Measurements from ENCODE around the gene CLCNKB. TPM values are rescaled to one million over a fixed set of nuclear protein-coding genes. Genes with fewer than 3 reads are reported as not detected.
A peak's percentile ranks its signal among the peaks of the same experiment; 100 is the strongest.

Gene CLCNKB
- total RNA-seq, 1 donor: 0.36 TPM

DNA sequence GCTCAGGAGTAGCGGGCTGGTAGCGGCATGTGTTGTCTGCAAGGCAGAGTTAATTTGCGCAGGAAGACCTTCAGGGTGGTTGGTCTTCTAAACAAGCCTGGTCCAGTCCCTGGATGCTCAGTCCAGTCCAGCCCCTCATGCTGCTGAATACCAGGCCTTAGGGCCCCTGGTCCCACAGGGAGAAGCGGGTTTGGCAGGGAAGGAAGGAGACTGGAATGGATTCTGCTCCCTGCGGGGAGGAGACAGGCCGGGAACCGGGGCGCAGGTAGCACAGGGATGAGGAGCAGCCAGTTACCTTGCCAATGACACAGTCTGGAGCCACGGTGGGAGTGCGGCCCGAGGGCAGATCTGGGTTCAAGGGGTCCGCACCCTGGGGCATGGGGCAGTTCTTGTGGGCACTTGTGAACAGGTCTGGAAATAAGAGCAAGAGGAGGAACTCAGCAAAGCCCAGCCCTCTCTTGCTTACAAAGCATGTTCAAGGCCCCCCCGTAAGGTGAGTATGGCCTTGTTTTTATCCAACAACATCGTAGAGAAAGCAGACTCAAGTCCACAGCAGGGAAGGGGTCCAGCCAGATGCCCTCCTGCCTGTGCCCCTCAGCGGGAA is 19.7 kb downstream of the CLCNKB start:
- DNase-seq (ENCODE audit: insufficient read length, low spot score, missing footprints): peak; percentile 66
- no peaks in the 10 kb centered on the region for H3K36me3 ChIP-seq (ENCODE audit: insufficient read depth, low read length)
- no peaks in the 10 kb centered on the region for H4K20me1 ChIP-seq (ENCODE audit: insufficient read depth, low read length)
- TF ChIP-seq, protein P1, sequence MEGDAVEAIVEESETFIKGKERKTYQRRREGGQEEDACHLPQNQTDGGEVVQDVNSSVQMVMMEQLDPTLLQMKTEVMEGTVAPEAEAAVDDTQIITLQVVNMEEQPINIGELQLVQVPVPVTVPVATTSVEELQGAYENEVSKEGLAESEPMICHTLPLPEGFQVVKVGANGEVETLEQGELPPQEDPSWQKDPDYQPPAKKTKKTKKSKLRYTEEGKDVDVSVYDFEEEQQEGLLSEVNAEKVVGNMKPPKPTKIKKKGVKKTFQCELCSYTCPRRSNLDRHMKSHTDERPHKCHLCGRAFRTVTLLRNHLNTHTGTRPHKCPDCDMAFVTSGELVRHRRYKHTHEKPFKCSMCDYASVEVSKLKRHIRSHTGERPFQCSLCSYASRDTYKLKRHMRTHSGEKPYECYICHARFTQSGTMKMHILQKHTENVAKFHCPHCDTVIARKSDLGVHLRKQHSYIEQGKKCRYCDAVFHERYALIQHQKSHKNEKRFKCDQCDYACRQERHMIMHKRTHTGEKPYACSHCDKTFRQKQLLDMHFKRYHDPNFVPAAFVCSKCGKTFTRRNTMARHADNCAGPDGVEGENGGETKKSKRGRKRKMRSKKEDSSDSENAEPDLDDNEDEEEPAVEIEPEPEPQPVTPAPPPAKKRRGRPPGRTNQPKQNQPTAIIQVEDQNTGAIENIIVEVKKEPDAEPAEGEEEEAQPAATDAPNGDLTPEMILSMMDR (IDR thresholded peaks at IDR 0.05; ENCODE audit: extremely low read depth, low read depth, low read length): no peak
- H3K27me3 ChIP-seq (ENCODE audit: insufficient read depth, low read length): peaks cover 2% of the 10 kb centered on the region
- no peaks in the 10 kb centered on the region for H3K9me3 ChIP-seq (ENCODE audit: low read depth, low read length)
- H3K27ac ChIP-seq (ENCODE audit: low read depth, low read length): no peak overlapping the region
- H2AFZ ChIP-seq (ENCODE audit: low read length): no peak overlapping the region
- no peak overlapping the region for H3K4me3 ChIP-seq (ENCODE audit: insufficient read depth, low read length)
- H3K4me2 ChIP-seq (ENCODE audit: insufficient read depth, low read length): no peak overlapping the region
- H3K79me2 ChIP-seq (ENCODE audit: insufficient read depth, low read length): no peaks in the 10 kb centered on the region
- no peaks in the 10 kb centered on the region for H3K4me1 ChIP-seq (ENCODE audit: insufficient read depth, low read length)

DNA sequence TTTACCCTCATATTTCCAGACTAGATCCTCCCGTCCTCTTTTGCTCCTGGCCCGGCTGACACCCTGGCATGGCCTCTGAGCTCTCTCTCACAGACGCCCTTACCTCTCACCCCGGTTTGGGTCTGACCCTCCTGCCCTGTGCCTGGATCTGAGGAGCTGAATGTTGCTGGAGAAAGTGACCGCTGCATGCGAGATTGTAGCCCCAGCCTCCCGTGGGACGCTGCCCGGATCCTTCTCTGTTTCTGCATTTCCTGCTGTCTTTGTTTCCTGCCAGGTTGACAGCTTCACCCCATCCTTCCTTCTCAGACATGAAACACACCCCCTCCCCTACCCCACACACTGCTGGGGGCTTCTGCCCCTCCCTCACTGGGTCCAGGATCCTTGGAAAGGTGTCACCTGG is 20.3 kb downstream of the CLCNKB start:
- TF ChIP-seq, protein P1 (IDR thresholded peaks at IDR 0.05; ENCODE audit: extremely low read depth, low read depth, low read length): no peak
- Histone ChIP-seq H3K9me3 (ENCODE audit: low read depth, low read length) (no peaks in the 10 kb centered on the region), H3K4me1 (ENCODE audit: insufficient read depth, low read length) (no peaks in the 10 kb centered on the region), H3K36me3 (ENCODE audit: insufficient read depth, low read length) (no peaks in the 10 kb centered on the region), H3K4me3 (ENCODE audit: insufficient read depth, low read length) (no peak overlapping the region), H4K20me1 (ENCODE audit: insufficient read depth, low read length) (no peaks in the 10 kb centered on the region), H3K79me2 (ENCODE audit: insufficient read depth, low read length) (no peaks in the 10 kb centered on the region), H3K27me3 (ENCODE audit: insufficient read depth, low read length) (peaks cover 2% of the 10 kb centered on the region), H3K4me2 (ENCODE audit: insufficient read depth, low read length) (no peak overlapping the region), H2AFZ (ENCODE audit: low read length) (no peak overlapping the region), H3K27ac (ENCODE audit: low read depth, low read length) (no peak overlapping the region)
- DNase-seq (ENCODE audit: insufficient read length, low spot score, missing footprints): peak; percentile 82

DNA sequence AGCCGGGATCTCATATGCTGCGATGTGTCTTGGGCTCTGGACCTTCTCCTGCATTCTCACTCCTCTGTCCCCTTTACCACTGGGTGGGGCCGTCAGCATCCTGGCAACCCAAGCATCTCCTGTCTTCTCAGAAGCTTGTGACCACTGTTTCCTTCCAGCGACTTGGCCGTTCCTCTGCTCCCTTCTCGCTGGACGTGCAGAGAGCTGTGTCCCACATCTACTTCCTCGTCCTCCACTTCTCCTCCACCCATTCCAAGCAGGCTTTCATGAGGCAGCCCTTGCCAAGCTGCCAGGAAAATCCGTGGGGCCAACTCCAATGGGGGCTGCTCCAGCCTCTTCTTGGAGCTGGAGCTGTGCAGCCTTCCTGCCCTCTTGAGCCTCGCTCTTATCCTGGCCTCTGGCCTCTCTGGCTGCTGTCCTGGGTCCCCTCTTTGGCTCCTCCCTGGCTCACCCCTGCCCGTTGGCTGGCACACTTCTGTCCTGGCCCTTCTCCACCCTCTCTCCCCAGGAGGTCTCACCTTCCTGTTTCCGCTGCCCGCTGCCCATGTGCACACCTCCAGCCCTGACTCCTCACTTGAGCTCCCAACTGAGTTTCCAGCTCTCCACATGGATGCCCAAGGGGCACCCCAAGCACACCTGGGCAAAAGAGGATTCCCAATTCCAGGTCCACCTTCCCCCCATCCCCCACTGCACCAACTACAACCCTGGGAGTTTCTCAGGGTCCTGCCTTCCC is 21.1 kb downstream of the CLCNKB start:
- H3K4me3 ChIP-seq (ENCODE audit: insufficient read depth, low read length): no peak overlapping the region
- H3K27me3 ChIP-seq (ENCODE audit: insufficient read depth, low read length): peaks cover 2% of the 10 kb centered on the region
- DNase-seq (ENCODE audit: insufficient read length, low spot score, missing footprints): peak; percentile 63
- H3K4me2 ChIP-seq (ENCODE audit: insufficient read depth, low read length): no peak overlapping the region
- H3K79me2 ChIP-seq (ENCODE audit: insufficient read depth, low read length): no peaks in the 10 kb centered on the region
- no peaks in the 10 kb centered on the region for H4K20me1 ChIP-seq (ENCODE audit: insufficient read depth, low read length)
- no peaks in the 10 kb centered on the region for H3K36me3 ChIP-seq (ENCODE audit: insufficient read depth, low read length)
- H3K4me1 ChIP-seq (ENCODE audit: insufficient read depth, low read length): no peaks in the 10 kb centered on the region
- no peaks in the 10 kb centered on the region for H3K9me3 ChIP-seq (ENCODE audit: low read depth, low read length)
- H3K27ac ChIP-seq (ENCODE audit: low read depth, low read length): no peak overlapping the region
- no peak overlapping the region for H2AFZ ChIP-seq (ENCODE audit: low read length)
- TF ChIP-seq, protein P1 (IDR thresholded peaks at IDR 0.05; ENCODE audit: extremely low read depth, low read depth, low read length): no peak

DNA sequence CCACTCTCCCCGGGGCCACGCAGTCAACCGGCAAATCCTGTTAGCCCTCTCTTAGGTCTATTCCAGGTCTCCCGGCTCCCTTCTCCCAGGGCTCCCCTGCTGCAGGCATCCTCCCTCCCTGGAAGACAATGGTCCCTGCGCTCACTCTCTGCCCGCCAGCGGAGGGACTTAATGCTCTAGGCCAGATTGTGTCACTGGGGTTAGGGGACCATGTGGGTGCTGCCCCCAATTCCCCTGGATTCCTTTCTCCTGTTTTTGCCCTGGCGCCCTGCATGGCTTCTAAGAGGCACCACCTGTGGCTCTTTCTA is 21.6 kb downstream of the CLCNKB start:
- H3K79me2 ChIP-seq (ENCODE audit: insufficient read depth, low read length): no peaks in the 10 kb centered on the region
- H2AFZ ChIP-seq (ENCODE audit: low read length): no peak overlapping the region
- H3K4me3 ChIP-seq (ENCODE audit: insufficient read depth, low read length): no peak overlapping the region
- H3K27ac ChIP-seq (ENCODE audit: low read depth, low read length): no peak overlapping the region
- H3K36me3 ChIP-seq (ENCODE audit: insufficient read depth, low read length): no peaks in the 10 kb centered on the region
- no peaks in the 10 kb centered on the region for H3K9me3 ChIP-seq (ENCODE audit: low read depth, low read length)
- H3K4me2 ChIP-seq (ENCODE audit: insufficient read depth, low read length): no peak overlapping the region
- TF ChIP-seq, protein P1 (IDR thresholded peaks at IDR 0.05; ENCODE audit: extremely low read depth, low read depth, low read length): no peak
- no peaks in the 10 kb centered on the region for H3K4me1 ChIP-seq (ENCODE audit: insufficient read depth, low read length)
- H4K20me1 ChIP-seq (ENCODE audit: insufficient read depth, low read length): no peaks in the 10 kb centered on the region
- DNase-seq (ENCODE audit: insufficient read length, low spot score, missing footprints): no peak
- H3K27me3 ChIP-seq (ENCODE audit: insufficient read depth, low read length): peaks cover 2% of the 10 kb centered on the region

Measured in osteoblast (primary cell).